GM23338 (cell line): ENCODE data around the gene APOLD1. TPM values are rescaled to one million over a fixed set of nuclear protein-coding genes. Genes with fewer than 3 reads are reported as not detected.

Source experiments
- ATAC-seq: fragments of 200-7000 bp; cut with Tn5 transposase; 3 replicates; pipeline ENCODE4 v1.9.1; 2020
- DNase-seq: peaks from one replicate; pipeline ENCODE4 v3.0.0-alpha.2; 2015; ENCODE audit warnings: low spot score
- H2AFZ ChIP-seq: fragments of 200-600 bp; sonication (generic); 2 replicates; pipeline ENCODE4 v1.8.0; 2016; ENCODE audit warnings: antibody characterized with exemption, mild to moderate bottlenecking, moderate library complexity
- H3F3A ChIP-seq: fragments of 200-600 bp; sonication (generic); replicated peaks from 2 replicates; pipeline ENCODE4 v1.8.0; 2017; ENCODE audit warnings: antibody characterized with exemption, mixed run types, low read depth
- H3K27ac ChIP-seq: fragments of 200-600 bp; sonication (generic); 2 replicates; pipeline ENCODE4 v1.6.1; 2016; ENCODE audit warnings: low read depth
- H3K27me3 ChIP-seq: fragments of 200-600 bp; sonication (generic); 2 replicates; pipeline ENCODE4 v1.8.0; 2016; ENCODE audit warnings: mild to moderate bottlenecking, mixed run types, moderate library complexity; ENCODE audit not compliant: insufficient read depth
- H3K36me3 ChIP-seq: fragments of 200-600 bp; sonication (generic); 2 replicates; pipeline ENCODE4 v1.8.0; 2016; ENCODE audit warnings: mild to moderate bottlenecking; ENCODE audit not compliant: insufficient read depth
- H3K4me1 ChIP-seq: fragments of 200-600 bp; sonication (generic); 2 replicates; pipeline ENCODE4 v1.8.0; 2016; ENCODE audit warnings: mild to moderate bottlenecking, moderate library complexity; ENCODE audit not compliant: insufficient read depth
- H3K4me2 ChIP-seq: fragments of 200-600 bp; sonication (generic); 2 replicates; pipeline ENCODE4 v1.7.1; 2017; ENCODE audit warnings: mixed run types
- H3K4me3 ChIP-seq: fragments of 200-600 bp; sonication (generic); 2 replicates; pipeline ENCODE4 v1.6.1; 2016; ENCODE audit warnings: mixed run types
- H3K79me2 ChIP-seq: fragments of 200-600 bp; sonication (generic); replicated peaks from 2 replicates; pipeline ENCODE4 v1.8.0; 2017; ENCODE audit warnings: mild to moderate bottlenecking; ENCODE audit not compliant: insufficient read depth
- H3K9me2 ChIP-seq: fragments of 200-600 bp; sonication (generic); 2 replicates; pipeline ENCODE4 v1.8.0; 2017; ENCODE audit not compliant: insufficient read depth
- H4K20me1 ChIP-seq: fragments of 200-600 bp; sonication (generic); replicated peaks from 2 replicates; pipeline ENCODE4 v1.8.0; 2017; ENCODE audit warnings: mild to moderate bottlenecking; ENCODE audit not compliant: insufficient read depth
- H3K27ac Mint-ChIP-seq: 2 replicates; pipeline ENCODE4 v1.8.0; 2020; ENCODE audit warnings: inconsistent platforms, mild to moderate bottlenecking, moderate library complexity, mixed read lengths
- H3K27me3 Mint-ChIP-seq: 3 replicates; pipeline ENCODE4 v1.8.0; 2022; ENCODE audit warnings: low read depth, mild to moderate bottlenecking, moderate library complexity, mixed read lengths, inconsistent platforms; ENCODE audit not compliant: insufficient read depth, poor library complexity
- H3K36me3 Mint-ChIP-seq: 3 replicates; pipeline ENCODE4 v1.8.0; 2021; ENCODE audit warnings: low read depth, mild to moderate bottlenecking, inconsistent platforms, moderate library complexity, mixed read lengths
- H3K4me1 Mint-ChIP-seq: 3 replicates; pipeline ENCODE4 v1.8.0; 2020; ENCODE audit warnings: mild to moderate bottlenecking, inconsistent platforms, mixed read lengths
- H3K4me3 Mint-ChIP-seq: 3 replicates; pipeline ENCODE4 v1.8.0; 2021; ENCODE audit warnings: moderate library complexity, mild to moderate bottlenecking, inconsistent platforms, mixed read lengths
- H3K9me3 Mint-ChIP-seq: 3 replicates; pipeline ENCODE4 v1.8.0; 2020; ENCODE audit warnings: moderate library complexity, mild to moderate bottlenecking, inconsistent platforms, mixed read lengths
- CREB1 ChIP-seq: fragments of 250-450 bp; sonication (Bioruptor Pico); IDR thresholded peaks from 2 replicates; pipeline ENCODE4 v1.5.0; 2020; ENCODE audit warnings: low read depth, mild to moderate bottlenecking, moderate library complexity
- CTCF ChIP-seq, 2 experiments: fragments of 200-600 bp in 1 of 2; sonication (generic) in 1 of 2; conservative IDR thresholded peaks; 2 replicates each; pipeline versions ENCODE4 v1.5.1 to v1.6.1; 2016 to 2017; ENCODE audit warnings: antibody characterized with exemption in 2 of 2, low read depth in 2 of 2, mild to moderate bottlenecking in 2 of 2, moderate library complexity in 1 of 2
- ETS1 ChIP-seq: IDR thresholded peaks from 2 replicates; pipeline ENCODE4 v1.6.1; 2016; ENCODE audit warnings: antibody characterized with exemption
- EZH2 ChIP-seq: fragments of 200-600 bp; sonication (generic); IDR thresholded peaks from one replicate; pipeline ENCODE4 v1.8.0; 2017; ENCODE audit warnings: antibody characterized with exemption, mild to moderate bottlenecking, low read depth; ENCODE audit not compliant: unreplicated experiment
- EZH2phosphoT487 ChIP-seq: fragments of 200-600 bp; sonication (generic); IDR thresholded peaks from one replicate; pipeline ENCODE4 v1.8.1; 2018; ENCODE audit warnings: antibody characterized with exemption; ENCODE audit not compliant: unreplicated experiment
- JUNB ChIP-seq: IDR thresholded peaks from one replicate; pipeline ENCODE4 v1.6.1; 2016; ENCODE audit warnings: antibody characterized with exemption; ENCODE audit not compliant: unreplicated experiment
- NANOG ChIP-seq: IDR thresholded peaks from 2 replicates; pipeline ENCODE4 v1.6.1; 2016; ENCODE audit warnings: antibody characterized with exemption, borderline replicate concordance
- POLR2AphosphoS5 ChIP-seq: IDR thresholded peaks from 2 replicates; pipeline ENCODE4 v1.6.1; 2016; ENCODE audit warnings: antibody characterized with exemption, low read depth
- REST ChIP-seq: IDR thresholded peaks from one replicate; pipeline ENCODE4 v1.6.1; 2018; ENCODE audit warnings: antibody characterized with exemption; ENCODE audit not compliant: unreplicated experiment
- STAT1 ChIP-seq: IDR thresholded peaks from one replicate; pipeline ENCODE4 v1.6.1; 2016; ENCODE audit warnings: antibody characterized with exemption; ENCODE audit not compliant: unreplicated experiment
- ZNF114 ChIP-seq: fragments of 250-450 bp; sonication (Bioruptor Pico); IDR thresholded peaks from 2 replicates; pipeline ENCODE4 v1.5.0; 2020; ENCODE audit warnings: mild to moderate bottlenecking, moderate library complexity
- ZNF331 ChIP-seq: fragments of 250-450 bp; sonication (Bioruptor Pico); IDR thresholded peaks from 2 replicates; pipeline ENCODE4 v1.5.0; 2020; ENCODE audit warnings: low read depth, mild to moderate bottlenecking, moderate library complexity
- polyA plus RNA-seq: library from polyadenylated mRNA; unstranded; fragments of >200 nt; fragmentation: Nextera tagmentation; extraction: Ambion mirVana; gene quantifications from 2 replicates; pipeline ENCODE4 v1.2.1, GENCODE V29; 2016
- total RNA-seq: library from RNA; depleted of rRNA; stranded (reverse); fragments of >200 nt; shearing (Covaris generic); gene quantifications from 2 replicates; pipeline ENCODE4 v1.2.3, GENCODE V29; 2014
- TF ChIP-seq, protein P1 (sequence below): fragments of 250-450 bp; sonication (Bioruptor Pico); IDR thresholded peaks from 2 replicates; pipeline ENCODE4 v1.5.0; 2020; ENCODE audit warnings: mild to moderate bottlenecking, moderate library complexity

Gene APOLD1
- total and polyA plus RNA-seq, 2 experiments from 2014 or later: 0.94 to 1.8 TPM

DNA sequence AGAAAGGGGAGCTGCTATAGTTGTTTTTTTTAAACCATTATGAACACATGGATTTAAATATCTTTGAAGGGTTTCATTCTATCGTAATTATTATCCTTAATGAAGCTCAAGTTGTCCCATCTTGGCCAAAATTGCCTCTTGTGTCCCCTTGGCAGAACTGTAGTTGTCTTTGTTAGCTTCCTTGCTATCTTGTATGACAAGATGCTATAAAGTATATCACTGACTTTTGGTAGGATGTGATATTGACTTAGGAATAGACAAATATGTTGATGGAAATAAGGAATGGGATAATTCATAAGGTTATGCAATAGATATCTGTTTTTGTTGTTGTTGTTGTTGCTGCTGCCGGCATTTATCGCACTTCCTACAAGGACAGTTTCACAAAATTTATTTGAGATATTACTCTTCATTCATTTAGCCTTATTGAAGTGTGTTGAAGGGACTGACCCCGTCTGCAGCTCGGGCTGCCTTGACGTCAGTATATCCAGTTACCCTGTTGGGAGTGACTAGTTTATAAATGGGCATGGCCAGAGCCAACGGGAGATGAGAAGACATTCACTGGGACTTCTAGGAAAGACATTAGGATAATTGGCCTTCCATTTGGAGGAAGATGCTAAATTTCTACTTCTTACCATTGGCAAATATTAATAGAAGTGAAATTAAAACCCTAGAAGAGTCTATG is 26.1 kb upstream of the APOLD1 start:
- no peak overlapping the region for H2AFZ ChIP-seq
- Mint-ChIP-seq H3K9me3 (no peaks in the 10 kb centered on the region), H3K4me3 (no peak overlapping the region), H3K36me3 (no peaks in the 10 kb centered on the region), H3K27ac (no peak overlapping the region), H3K4me1 (no peaks in the 10 kb centered on the region), H3K27me3 (no peaks in the 10 kb centered on the region)
- DNase-seq (no peak), ATAC-seq (no peak)
- H3K27me3 ChIP-seq: no peaks in the 10 kb centered on the region
- H3K79me2 ChIP-seq: no peaks in the 10 kb centered on the region
- H3K27ac ChIP-seq: no peak overlapping the region
- no peaks in the 10 kb centered on the region for H3K36me3 ChIP-seq
- no peaks in the 10 kb centered on the region for H3K9me2 ChIP-seq
- H3F3A ChIP-seq: no peaks in the 10 kb centered on the region
- TF ChIP-seq ETS1 (no peak), CREB1 (no peak), ZNF114 (CRISPR knock-in tag) (no peak), EZH2phosphoT487 (no peak), EZH2 (no peak), STAT1 (no peak), POLR2AphosphoS5 (no peak), JUNB (no peak), CTCF (conservative IDR thresholded peaks at IDR 0.05; ENCODE audit: low read depth in 2 of 2) (no peak), NANOG (no peak), ZNF331 (CRISPR knock-in tag) (no peak), REST (no peak)
- TF ChIP-seq, protein P1, sequence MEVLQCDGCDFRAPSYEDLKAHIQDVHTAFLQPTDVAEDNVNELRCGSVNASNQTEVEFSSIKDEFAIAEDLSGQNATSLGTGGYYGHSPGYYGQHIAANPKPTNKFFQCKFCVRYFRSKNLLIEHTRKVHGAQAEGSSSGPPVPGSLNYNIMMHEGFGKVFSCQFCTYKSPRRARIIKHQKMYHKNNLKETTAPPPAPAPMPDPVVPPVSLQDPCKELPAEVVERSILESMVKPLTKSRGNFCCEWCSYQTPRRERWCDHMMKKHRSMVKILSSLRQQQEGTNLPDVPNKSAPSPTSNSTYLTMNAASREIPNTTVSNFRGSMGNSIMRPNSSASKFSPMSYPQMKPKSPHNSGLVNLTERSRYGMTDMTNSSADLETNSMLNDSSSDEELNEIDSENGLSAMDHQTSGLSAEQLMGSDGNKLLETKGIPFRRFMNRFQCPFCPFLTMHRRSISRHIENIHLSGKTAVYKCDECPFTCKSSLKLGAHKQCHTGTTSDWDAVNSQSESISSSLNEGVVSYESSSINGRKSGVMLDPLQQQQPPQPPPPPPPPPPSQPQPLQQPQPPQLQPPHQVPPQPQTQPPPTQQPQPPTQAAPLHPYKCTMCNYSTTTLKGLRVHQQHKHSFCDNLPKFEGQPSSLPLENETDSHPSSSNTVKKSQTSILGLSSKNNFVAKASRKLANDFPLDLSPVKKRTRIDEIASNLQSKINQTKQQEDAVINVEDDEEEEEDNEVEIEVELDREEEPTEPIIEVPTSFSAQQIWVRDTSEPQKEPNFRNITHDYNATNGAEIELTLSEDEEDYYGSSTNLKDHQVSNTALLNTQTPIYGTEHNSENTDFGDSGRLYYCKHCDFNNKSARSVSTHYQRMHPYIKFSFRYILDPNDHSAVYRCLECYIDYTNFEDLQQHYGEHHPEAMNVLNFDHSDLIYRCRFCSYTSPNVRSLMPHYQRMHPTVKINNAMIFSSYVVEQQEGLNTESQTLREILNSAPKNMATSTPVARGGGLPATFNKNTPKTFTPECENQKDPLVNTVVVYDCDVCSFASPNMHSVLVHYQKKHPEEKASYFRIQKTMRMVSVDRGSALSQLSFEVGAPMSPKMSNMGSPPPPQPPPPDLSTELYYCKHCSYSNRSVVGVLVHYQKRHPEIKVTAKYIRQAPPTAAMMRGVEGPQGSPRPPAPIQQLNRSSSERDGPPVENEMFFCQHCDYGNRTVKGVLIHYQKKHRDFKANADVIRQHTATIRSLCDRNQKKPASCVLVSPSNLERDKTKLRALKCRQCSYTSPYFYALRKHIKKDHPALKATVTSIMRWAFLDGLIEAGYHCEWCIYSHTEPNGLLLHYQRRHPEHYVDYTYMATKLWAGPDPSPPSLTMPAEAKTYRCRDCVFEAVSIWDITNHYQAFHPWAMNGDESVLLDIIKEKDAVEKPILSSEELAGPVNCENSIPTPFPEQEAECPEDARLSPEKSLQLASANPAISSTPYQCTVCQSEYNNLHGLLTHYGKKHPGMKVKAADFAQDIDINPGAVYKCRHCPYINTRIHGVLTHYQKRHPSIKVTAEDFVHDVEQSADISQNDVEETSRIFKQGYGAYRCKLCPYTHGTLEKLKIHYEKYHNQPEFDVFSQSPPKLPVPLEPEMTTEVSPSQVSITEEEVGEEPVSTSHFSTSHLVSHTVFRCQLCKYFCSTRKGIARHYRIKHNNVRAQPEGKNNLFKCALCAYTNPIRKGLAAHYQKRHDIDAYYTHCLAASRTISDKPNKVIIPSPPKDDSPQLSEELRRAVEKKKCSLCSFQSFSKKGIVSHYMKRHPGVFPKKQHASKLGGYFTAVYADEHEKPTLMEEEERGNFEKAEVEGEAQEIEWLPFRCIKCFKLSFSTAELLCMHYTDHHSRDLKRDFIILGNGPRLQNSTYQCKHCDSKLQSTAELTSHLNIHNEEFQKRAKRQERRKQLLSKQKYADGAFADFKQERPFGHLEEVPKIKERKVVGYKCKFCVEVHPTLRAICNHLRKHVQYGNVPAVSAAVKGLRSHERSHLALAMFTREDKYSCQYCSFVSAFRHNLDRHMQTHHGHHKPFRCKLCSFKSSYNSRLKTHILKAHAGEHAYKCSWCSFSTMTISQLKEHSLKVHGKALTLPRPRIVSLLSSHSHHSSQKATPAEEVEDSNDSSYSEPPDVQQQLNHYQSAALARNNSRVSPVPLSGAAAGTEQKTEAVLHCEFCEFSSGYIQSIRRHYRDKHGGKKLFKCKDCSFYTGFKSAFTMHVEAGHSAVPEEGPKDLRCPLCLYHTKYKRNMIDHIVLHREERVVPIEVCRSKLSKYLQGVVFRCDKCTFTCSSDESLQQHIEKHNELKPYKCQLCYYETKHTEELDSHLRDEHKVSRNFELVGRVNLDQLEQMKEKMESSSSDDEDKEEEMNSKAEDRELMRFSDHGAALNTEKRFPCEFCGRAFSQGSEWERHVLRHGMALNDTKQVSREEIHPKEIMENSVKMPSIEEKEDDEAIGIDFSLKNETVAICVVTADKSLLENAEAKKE (CRISPR knock-in tag): no peak
- H3K4me3 ChIP-seq: no peak overlapping the region
- no peaks in the 10 kb centered on the region for H3K4me1 ChIP-seq
- H3K4me2 ChIP-seq: no peak overlapping the region
- H4K20me1 ChIP-seq: no peaks in the 10 kb centered on the region
